ENCODE measurements around the gene TMEM168.

- TF ChIP-seq CTCF (IDR thresholded peaks at IDR 0.05; ENCODE audit: low read length) (no peak), EZH2 (IDR thresholded peaks at IDR 0.05; ENCODE audit: borderline replicate concordance, low read length) (no peak)
These were observed 54.9 kb downstream of the TMEM168 start for GRCh38 chr7:112735261-112735660.
